GM12872 (cell line): ENCODE results near the gene SLC30A2.

ENCODE experiments used
- CTCF ChIP-seq: IDR thresholded peaks from 3 replicates; pipeline ENCODE4 v1.5.1; 2011; ENCODE audit warnings: low read depth, mild to moderate bottlenecking, low read length, moderate library complexity; ENCODE audit not compliant: insufficient read depth

Gene SLC30A2

GRCh38 chr1:26084091-26084561 is 38.2 kb upstream of the SLC30A2 start:
- no peak for TF ChIP-seq CTCF

GRCh38 chr1:26083208-26083607 is 37.3 kb upstream of the SLC30A2 start:
- TF ChIP-seq CTCF = no peak

- no peak for TF ChIP-seq CTCF
Measured at GRCh38 chr1:26082020-26082350, 36.1 kb upstream of the SLC30A2 start.

- no peak for TF ChIP-seq CTCF
Measured at GRCh38 chr1:26081267-26082019, 35.5 kb upstream of the SLC30A2 start.

GRCh38 chr1:26079960-26080814 is 34.3 kb upstream of the SLC30A2 start:
- TF ChIP-seq CTCF = no peak

GRCh38 chr1:26079178-26079563 is 33.3 kb upstream of the SLC30A2 start:
- TF ChIP-seq CTCF = no peak

- TF ChIP-seq CTCF = no peak
Measured at GRCh38 chr1:26078286-26079177, 32.6 kb upstream of the SLC30A2 start.
